HCT116 (cell line): ENCODE data around the gene TSACC. TPM values are rescaled to one million over a fixed set of nuclear protein-coding genes. Genes with fewer than 3 reads are reported as not detected.

ENCODE experiments used
- ATAC-seq: fragments of 200-7000 bp; cut with Tn5 transposase; 2 replicates; pipeline ENCODE4 v1.9.1; 2020; ENCODE audit warnings: mild to moderate bottlenecking, moderate library complexity
- BruUV-seq: library from RNA; stranded (reverse); fragments of 400-500 nt; replicated peaks from 2 replicates; lab custom pipeline; 2021; lab: Mats Ljungman, UMichigan
- CTCF ChIA-PET: fragments of 300-600 bp; sonication (Branson Sonifier 250); formaldehyde crosslinking; loops from one replicate; lab custom pipeline; 2021; ENCODE audit warnings: antibody characterized with exemption; lab: Charles Lee
- POLR2A ChIA-PET: fragments of 300-600, 350-600 bp; sonication (Branson Sonifier 250); formaldehyde crosslinking; loops from one replicate; lab custom pipeline; 2021; ENCODE audit warnings: antibody characterized with exemption; lab: Charles Lee
- RAD21 ChIA-PET, 2 experiments: fragments of 300-600 bp; sonication (Branson Sonifier 250); formaldehyde crosslinking; loops; one replicate each; lab custom pipeline; 2023; ENCODE audit warnings: low total read pairs in 2 of 2; ENCODE audit not compliant: uncharacterized antibody in 2 of 2, unreplicated experiment in 2 of 2, low non-redundant PET in 1 of 2; lab: Charles Lee
- DNase-seq: peaks from one replicate; pipeline ENCODE4 v3.0.0-alpha.2; 2010; ENCODE audit warnings: low read depth, low spot score
- H2AFZ ChIP-seq: fragments of 200-600 bp; shearing (Covaris generic), sonication (generic); 2 replicates; pipeline ENCODE4 v1.6.1; 2017; ENCODE audit warnings: low read depth, mixed run types, mixed read lengths, antibody characterized with exemption, low read length; ENCODE audit not compliant: poor library complexity, severe bottlenecking
- H3K27ac ChIP-seq: 2 replicates; pipeline ENCODE4 v1.5.1; 2012; ENCODE audit warnings: low read depth, low read length
- H3K27me3 ChIP-seq: fragments of 200-600 bp; sonication (generic); 2 replicates; pipeline ENCODE4 v1.6.1; 2016; ENCODE audit warnings: mixed run types, low read length, mixed read lengths; ENCODE audit not compliant: insufficient read depth
- H3K36me3 ChIP-seq, 2 experiments: fragments of 200-500 bp in 1 of 2; fragments of 200-600 bp in 1 of 2; sonication (Bioruptor generic) in 1 of 2; sonication (generic) in 1 of 2; 2 replicates each; pipeline versions ENCODE4 v1.5.1 to v1.6.1; 2014 to 2016; ENCODE audit warnings: low read length in 2 of 2, inconsistent platforms in 1 of 2, mixed read lengths in 1 of 2, mixed run types in 1 of 2; ENCODE audit not compliant: insufficient read depth in 2 of 2, control insufficient read depth in 1 of 2
- H3K4me1 ChIP-seq, 2 experiments: fragments of 200-600 bp in 1 of 2; sonication (generic) in 1 of 2; 2 replicates each; pipeline versions ENCODE4 v1.5.1 to v1.6.1; 2012 to 2017; ENCODE audit warnings: low read length in 2 of 2, inconsistent platforms in 1 of 2, mild to moderate bottlenecking in 1 of 2, mixed read lengths in 1 of 2, mixed run types in 1 of 2, moderate library complexity in 1 of 2; ENCODE audit not compliant: insufficient read depth in 2 of 2, control insufficient read depth in 1 of 2
- H3K4me2 ChIP-seq: fragments of 200-600 bp; sonication (generic); 2 replicates; pipeline ENCODE4 v1.6.1; 2017; ENCODE audit warnings: mixed run types, low read length, mixed read lengths
- H3K4me3 ChIP-seq, 2 experiments: fragments of 200-600 bp in 1 of 2; sonication (generic) in 1 of 2; replicated peaks in 1 of 2; 2 replicates each; pipeline ENCODE4 v1.5.1; 2011 to 2016; ENCODE audit warnings: low read length in 2 of 2, control low read depth in 1 of 2, low read depth in 1 of 2, mild to moderate bottlenecking in 1 of 2, mixed read lengths in 1 of 2, mixed run types in 1 of 2
- H3K79me2 ChIP-seq: fragments of 200-600 bp; sonication (generic); 2 replicates; pipeline ENCODE4 v1.6.1; 2017; ENCODE audit warnings: mild to moderate bottlenecking, mixed run types, low read length, moderate library complexity, mixed read lengths; ENCODE audit not compliant: insufficient read depth
- H3K9ac ChIP-seq: fragments of 200-600 bp; sonication (generic); 2 replicates; pipeline ENCODE4 v1.6.1; 2016; ENCODE audit warnings: low read length, mixed read lengths
- H3K9me2 ChIP-seq: fragments of 200-600 bp; sonication (generic), shearing (Covaris generic); 2 replicates; pipeline ENCODE4 v1.6.1; 2017; ENCODE audit warnings: mixed run types, mild to moderate bottlenecking, moderate library complexity; ENCODE audit not compliant: insufficient read depth
- H3K9me3 ChIP-seq, 2 experiments: fragments of 200-500 bp in 1 of 2; fragments of 200-600 bp in 1 of 2; sonication (Bioruptor generic) in 1 of 2; sonication (generic) in 1 of 2; 2 replicates each; pipeline ENCODE4 v1.6.1; 2014 to 2017; ENCODE audit warnings: low read length in 2 of 2, mixed read lengths in 2 of 2, inconsistent platforms in 1 of 2, low read depth in 1 of 2, mild to moderate bottlenecking in 1 of 2, mixed run types in 1 of 2, moderate library complexity in 1 of 2; ENCODE audit not compliant: control insufficient read depth in 1 of 2, insufficient read depth in 1 of 2
- H4K20me1 ChIP-seq: fragments of 200-600 bp; sonication (generic), shearing (Covaris generic); 2 replicates; pipeline ENCODE4 v1.6.1; 2017; ENCODE audit warnings: mixed run types, mild to moderate bottlenecking, moderate library complexity; ENCODE audit not compliant: insufficient read depth
- CBX3 ChIP-seq: IDR thresholded peaks from 2 replicates; pipeline ENCODE4 v1.6.1; 2012; ENCODE audit warnings: low read depth
- EGR1 ChIP-seq: IDR thresholded peaks from 2 replicates; pipeline ENCODE4 v1.6.1; 2012; ENCODE audit warnings: low read depth
- EZH2phosphoT487 ChIP-seq: fragments of 200-600 bp; IDR thresholded peaks from 2 replicates; pipeline ENCODE4 v1.6.1; 2018; ENCODE audit warnings: antibody characterized with exemption, borderline replicate concordance
- JUND ChIP-seq: IDR thresholded peaks from 2 replicates; pipeline ENCODE4 v1.6.1; 2012
- SP1 ChIP-seq: IDR thresholded peaks from 2 replicates; pipeline ENCODE4 v1.6.1; 2012; ENCODE audit warnings: low read depth
- SRF ChIP-seq: IDR thresholded peaks from 2 replicates; pipeline ENCODE4 v1.6.1; 2012; ENCODE audit warnings: low read depth
- ZFX ChIP-seq: fragments of 450-650 bp; IDR thresholded peaks from 2 replicates; pipeline ENCODE4 v1.6.1; 2017
- intact Hi-C: fragments of 100-400 bp; cut with micrococcal nuclease; formaldehyde crosslinking; loops from 2 replicates; pipeline ENCODE4 v1.10.0; 2022
- total RNA-seq: library from RNA; stranded (reverse); gene quantifications from one replicate; pipeline ENCODE4 v1.2.1, GENCODE V29; 2021; ENCODE audit not compliant: unreplicated experiment
- TF ChIP-seq, protein P1 (sequence below): IDR thresholded peaks from 2 replicates; pipeline ENCODE4 v1.6.1; 2012; ENCODE audit warnings: low read depth

TSACC gene
- total RNA-seq, 1 experiment from 2014 or later: 1.0 TPM

DNA sequence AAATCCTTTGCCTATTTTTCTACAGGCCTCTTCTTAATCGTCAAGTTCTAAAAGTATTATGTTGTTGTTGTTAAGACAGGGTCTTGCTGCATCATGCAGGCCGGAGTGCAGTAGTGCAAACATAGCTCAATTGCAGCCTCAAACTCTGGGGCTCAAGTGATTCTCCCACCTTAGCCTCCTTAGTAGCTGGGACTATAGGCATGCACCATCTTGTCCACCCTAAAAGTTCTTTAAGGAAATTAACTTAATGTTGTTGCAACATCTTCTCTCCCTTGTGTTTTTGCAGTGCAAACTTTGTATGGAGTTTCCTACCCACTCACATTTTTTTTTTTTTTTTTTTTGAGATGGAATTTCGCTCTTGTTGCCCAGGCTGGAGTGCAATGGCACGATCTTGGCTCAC, 35.1 kb upstream of the TSACC start:
- Histone ChIP-seq H3K4me3 (no peak overlapping the region), H3K9ac (no peak overlapping the region), H3K9me2 (no peaks in the 10 kb centered on the region), H3K79me2 (no peaks in the 10 kb centered on the region), H3K4me1 (no peaks in the 10 kb centered on the region), H3K27me3 (no peaks in the 10 kb centered on the region), H3K36me3 (peaks cover 8 to 16% of the 10 kb centered on the region in 2 experiments), H3K9me3 (no peaks in the 10 kb centered on the region), H2AFZ (no peak overlapping the region), H3K27ac (no peak overlapping the region), H3K4me2 (no peak overlapping the region), H4K20me1 (peaks cover 4% of the 10 kb centered on the region; the same call in 1 of the 2 replicates)
- no peak for TF ChIP-seq JUND
- no peak for TF ChIP-seq SRF
- no peak for TF ChIP-seq EZH2phosphoT487
- no peak for TF ChIP-seq EGR1
- TF ChIP-seq CBX3: no peak
- TF ChIP-seq ZFX: no peak
- TF ChIP-seq, protein P1, sequence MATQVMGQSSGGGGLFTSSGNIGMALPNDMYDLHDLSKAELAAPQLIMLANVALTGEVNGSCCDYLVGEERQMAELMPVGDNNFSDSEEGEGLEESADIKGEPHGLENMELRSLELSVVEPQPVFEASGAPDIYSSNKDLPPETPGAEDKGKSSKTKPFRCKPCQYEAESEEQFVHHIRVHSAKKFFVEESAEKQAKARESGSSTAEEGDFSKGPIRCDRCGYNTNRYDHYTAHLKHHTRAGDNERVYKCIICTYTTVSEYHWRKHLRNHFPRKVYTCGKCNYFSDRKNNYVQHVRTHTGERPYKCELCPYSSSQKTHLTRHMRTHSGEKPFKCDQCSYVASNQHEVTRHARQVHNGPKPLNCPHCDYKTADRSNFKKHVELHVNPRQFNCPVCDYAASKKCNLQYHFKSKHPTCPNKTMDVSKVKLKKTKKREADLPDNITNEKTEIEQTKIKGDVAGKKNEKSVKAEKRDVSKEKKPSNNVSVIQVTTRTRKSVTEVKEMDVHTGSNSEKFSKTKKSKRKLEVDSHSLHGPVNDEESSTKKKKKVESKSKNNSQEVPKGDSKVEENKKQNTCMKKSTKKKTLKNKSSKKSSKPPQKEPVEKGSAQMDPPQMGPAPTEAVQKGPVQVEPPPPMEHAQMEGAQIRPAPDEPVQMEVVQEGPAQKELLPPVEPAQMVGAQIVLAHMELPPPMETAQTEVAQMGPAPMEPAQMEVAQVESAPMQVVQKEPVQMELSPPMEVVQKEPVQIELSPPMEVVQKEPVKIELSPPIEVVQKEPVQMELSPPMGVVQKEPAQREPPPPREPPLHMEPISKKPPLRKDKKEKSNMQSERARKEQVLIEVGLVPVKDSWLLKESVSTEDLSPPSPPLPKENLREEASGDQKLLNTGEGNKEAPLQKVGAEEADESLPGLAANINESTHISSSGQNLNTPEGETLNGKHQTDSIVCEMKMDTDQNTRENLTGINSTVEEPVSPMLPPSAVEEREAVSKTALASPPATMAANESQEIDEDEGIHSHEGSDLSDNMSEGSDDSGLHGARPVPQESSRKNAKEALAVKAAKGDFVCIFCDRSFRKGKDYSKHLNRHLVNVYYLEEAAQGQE: no peak
- ChIA-PET RAD21 (no interaction called here), CTCF (no interaction called here), POLR2A (no interaction called here)
- DNase-seq: no peak
- no TSS peak for BruUV-seq
- no peak for ATAC-seq
- intact Hi-C loops: no loop called here

DNA sequence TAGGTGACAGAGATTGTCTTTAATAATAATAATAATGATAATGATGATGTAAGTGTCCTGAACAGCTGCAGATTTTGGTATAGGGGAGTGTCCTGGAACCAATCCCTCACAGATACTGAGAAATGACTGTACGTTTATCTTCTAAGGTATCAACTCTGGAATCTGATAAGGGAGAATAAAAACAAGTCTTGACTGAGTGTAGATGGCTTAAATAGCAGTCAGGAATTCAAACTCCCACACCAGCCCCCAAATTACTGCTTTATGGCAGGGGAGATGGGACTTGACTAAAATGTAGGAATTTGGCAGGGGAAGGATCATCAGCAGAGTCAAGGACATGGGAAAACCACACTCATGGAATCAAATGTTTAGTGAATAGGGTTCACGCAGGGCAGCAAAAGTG, 33.1 kb upstream of the TSACC start:
- DNase-seq (no peak), ATAC-seq (no peak)
- CTCF ChIA-PET: no interaction called here
- intact Hi-C loops: no loop called here
- peaks cover 4% of the 10 kb centered on the region; the same call in 1 of the 2 replicates for H4K20me1 ChIP-seq
- H3K36me3 ChIP-seq: peaks cover 21 to 32% of the 10 kb centered on the region in 2 experiments
- H3K4me2 ChIP-seq: no peak overlapping the region
- H3K9ac ChIP-seq: no peak overlapping the region
- RAD21 ChIA-PET: no interaction called here
- TF ChIP-seq SP1: no peak
- no peaks in the 10 kb centered on the region for H3K27me3 ChIP-seq
- POLR2A ChIA-PET: no interaction called here
- no peaks in the 10 kb centered on the region for H3K9me2 ChIP-seq
- H3K27ac ChIP-seq: no peak overlapping the region
- H3K79me2 ChIP-seq: no peaks in the 10 kb centered on the region
- no peaks in the 10 kb centered on the region for H3K4me1 ChIP-seq
- no peak overlapping the region for H2AFZ ChIP-seq
- BruUV-seq: no TSS peak
- H3K9me3 ChIP-seq: no peaks in the 10 kb centered on the region
- H3K4me3 ChIP-seq: no peak overlapping the region
